HepG2 (cell line): Measurements from ENCODE around the gene CSMD2. TPM values are rescaled to one million over a fixed set of nuclear protein-coding genes. Genes with fewer than 3 reads are reported as not detected.

ENCODE experiments used
- ATAC-seq: fragments of 200-7000 bp; cut with Tn5 transposase; 3 replicates; pipeline ENCODE4 v1.9.1; 2020; ENCODE audit warnings: mild to moderate bottlenecking, moderate library complexity
- BruUV-seq: library from RNA; stranded (reverse); fragments of 400-500 nt; replicated peaks from 2 replicates; lab custom pipeline; 2021; lab: Mats Ljungman, UMichigan
- CTCF ChIA-PET: fragments of 300-600 bp; formaldehyde crosslinking; extraction: SDS; loops from one replicate; lab custom pipeline; 2021; ENCODE audit warnings: low total read pairs, inconsistent platforms, low intra/inter-chr PET ratio; lab: Yijun Ruan, JAX
- POLR2A ChIA-PET: fragments of 350-600 bp; sonication (Branson Sonifier 250); formaldehyde crosslinking; loops from one replicate; lab custom pipeline; 2020; ENCODE audit warnings: antibody characterized with exemption, inconsistent platforms; lab: Yijun Ruan, JAX
- DNase-seq: peaks from one replicate; pipeline ENCODE4 v3.0.0-alpha.2; 2015; ENCODE audit warnings: low spot score
- FAIRE-seq: peaks from 3 replicates; lab custom pipeline; 2011; peaks lifted over from hg19 to GRCh38; lab: Jason Lieb, UNC
- H2AFZ ChIP-seq: one replicate; pipeline ENCODE4 v1.6.1; 2011; ENCODE audit warnings: low read length, inconsistent platforms
- H3K27ac ChIP-seq: fragments of 300-600 bp; 3 replicates; pipeline ENCODE4 v1.8.0; 2011; ENCODE audit warnings: mixed run types, mild to moderate bottlenecking, mixed read lengths, low read length, inconsistent platforms; ENCODE audit not compliant: insufficient read depth; ENCODE audit errors: extremely low read length
- H3K27me3 ChIP-seq, 2 experiments: fragments of 200-600 bp in 1 of 2; 2 replicates in 1 of 2; 3 replicates in 1 of 2; pipeline versions ENCODE4 v1.6.0 to v1.8.0; 2011; ENCODE audit warnings: low read length in 2 of 2, mild to moderate bottlenecking in 2 of 2, moderate library complexity in 2 of 2, inconsistent platforms in 1 of 2; ENCODE audit not compliant: insufficient read depth in 2 of 2, control insufficient read depth in 1 of 2
- H3K36me3 ChIP-seq, 2 experiments: fragments of 200-600 bp in 1 of 2; replicated peaks in 1 of 2; 2 replicates in 1 of 2; 3 replicates in 1 of 2; pipeline versions ENCODE4 v1.5.1 to v1.8.0; 2011; ENCODE audit warnings: low read length in 2 of 2, inconsistent platforms in 1 of 2; ENCODE audit not compliant: insufficient read depth in 2 of 2, control insufficient read depth in 1 of 2
- H3K4me1 ChIP-seq: 2 replicates; pipeline ENCODE4 v1.5.1; 2012; ENCODE audit warnings: low read length, inconsistent platforms; ENCODE audit not compliant: insufficient read depth
- H3K4me2 ChIP-seq: 2 replicates; pipeline ENCODE4 v1.6.0; 2011; ENCODE audit warnings: low read depth, low read length, inconsistent platforms
- H3K4me3 ChIP-seq, 3 experiments: fragments of 200-600 bp in 1 of 3; sonication (generic), shearing (Covaris generic) in 1 of 3; replicated peaks in 1 of 3; 2 replicates each; pipeline ENCODE4 v1.5.1; 2011 to 2016; ENCODE audit warnings: low read length in 3 of 3, inconsistent platforms in 2 of 3, low read depth in 2 of 3, mild to moderate bottlenecking in 2 of 3, control low read depth in 1 of 3, mixed read lengths in 1 of 3; ENCODE audit not compliant: insufficient read depth in 1 of 3
- H3K79me2 ChIP-seq: one replicate; pipeline ENCODE4 v1.6.1; 2011; ENCODE audit warnings: low read length, inconsistent platforms; ENCODE audit not compliant: insufficient read depth
- H3K9ac ChIP-seq: 2 replicates; pipeline ENCODE4 v1.6.0; 2011; ENCODE audit warnings: mild to moderate bottlenecking, low read depth, low read length, inconsistent platforms; ENCODE audit not compliant: insufficient read depth
- H3K9me3 ChIP-seq: 2 replicates; pipeline ENCODE4 v1.5.1; 2012; ENCODE audit warnings: mild to moderate bottlenecking, low read length
- H4K20me1 ChIP-seq: 2 replicates; pipeline ENCODE4 v1.6.0; 2011; ENCODE audit warnings: inconsistent platforms, mild to moderate bottlenecking, low read length, moderate library complexity; ENCODE audit not compliant: insufficient read depth
- GATA4 ChIP-seq: sonication (generic); IDR thresholded peaks from 2 replicates; pipeline ENCODE4 v1.6.1; 2016; ENCODE audit warnings: antibody characterized with exemption, low read depth, borderline replicate concordance
- GTF3A ChIP-seq: sonication (generic); formaldehyde crosslinking; conservative IDR thresholded peaks from 2 replicates; pipeline ENCODE4 v1.4.0; 2020; ENCODE audit warnings: mild to moderate bottlenecking, missing genetic modification reagents
- HHEX ChIP-seq: IDR thresholded peaks from 2 replicates; pipeline ENCODE4 v1.6.1; 2016; ENCODE audit warnings: control low read depth
- HMG20A ChIP-seq: IDR thresholded peaks from 2 replicates; pipeline ENCODE4 v1.6.1; 2016; ENCODE audit warnings: borderline replicate concordance
- KDM3A ChIP-seq: IDR thresholded peaks from 2 replicates; pipeline ENCODE4 v1.6.1; 2018; ENCODE audit warnings: low read depth, missing compliant biosample characterization
- MAFK ChIP-seq, 2 experiments: IDR thresholded peaks in 1 of 2; conservative IDR thresholded peaks in 1 of 2; 2 replicates each; pipeline ENCODE4 v1.6.1; 2011; ENCODE audit warnings: improper control_type of control experiment in 2 of 2, low read length in 2 of 2
- POLR2AphosphoS2 ChIP-seq: IDR thresholded peaks from 2 replicates; pipeline ENCODE4 v1.6.1; 2011; ENCODE audit warnings: low read depth, low read length, improper control_type of control experiment
- SOX5 ChIP-seq: IDR thresholded peaks from 2 replicates; pipeline ENCODE4 v1.6.1; 2016; ENCODE audit warnings: borderline replicate concordance
- TGIF2 ChIP-seq: IDR thresholded peaks from 2 replicates; pipeline ENCODE4 v1.6.1; 2016; ENCODE audit warnings: control low read depth, missing compliant biosample characterization
- ZNF121 ChIP-seq: sonication (generic); formaldehyde crosslinking; IDR thresholded peaks from 2 replicates; pipeline ENCODE4 v1.5.0; 2020; ENCODE audit warnings: mild to moderate bottlenecking, missing genetic modification reagents
- ZNF292 ChIP-seq: sonication (generic); formaldehyde crosslinking; IDR thresholded peaks from 2 replicates; pipeline ENCODE4 v1.8.1; 2022; ENCODE audit warnings: mild to moderate bottlenecking, low read depth, missing genetic modification reagents, borderline replicate concordance
- ZNF546 ChIP-seq: sonication (generic); formaldehyde crosslinking; conservative IDR thresholded peaks from 2 replicates; pipeline ENCODE4 v1.8.1; 2023; ENCODE audit warnings: mild to moderate bottlenecking, missing genetic modification reagents
- WGBS: methylation state at CpG from one replicate; pipeline ENCODE4 v1.1.6; 2017; ENCODE audit warnings: low lambda C conversion rate; 5-methylcytosine and 5-hydroxymethylcytosine counted together
- in situ Hi-C: cut with HindIII; loops from 2 replicates; pipeline ENCODE4 v1.10.0; 2017; ENCODE audit warnings: low pct_unique_long_range_greater_than_20kb; ENCODE audit not compliant: extremely low pct_ligation_motif_present
- intact Hi-C: fragments of 100-400 bp; cut with micrococcal nuclease; formaldehyde crosslinking; loops from one replicate; pipeline ENCODE4 v1.10.0; 2022; ENCODE audit not compliant: unreplicated experiment
- polyA plus RNA-seq, 8 experiments: library from polyadenylated mRNA; depleted of rRNA in 3 of 8; stranded (reverse) in 7 of 8; unstranded in 1 of 8; fragments of >200 nt; fragmentation: Illumina TruSeq in 4 of 8; extraction: Trizol in 4 of 8; gene quantifications; 2 replicates each; pipeline versions ENCODE4 v1.2.1 to v1.2.3, GENCODE V29; 2011 to 2016; ENCODE audit warnings: low read depth in 4 of 8, missing spikeins in 1 of 8, mixed read lengths in 1 of 8; ENCODE audit not compliant: insufficient read depth in 1 of 8
- total RNA-seq, 5 experiments: library from RNA; depleted of rRNA; stranded (reverse); fragments of >200 nt; fragmentation: Illumina TruSeq; extraction: Trizol; gene quantifications; 2 replicates each; pipeline ENCODE4 v1.2.3, GENCODE V29; 2016; ENCODE audit warnings: low read depth in 1 of 5
- TF ChIP-seq, protein P1 (sequence below): sonication (generic); formaldehyde crosslinking; IDR thresholded peaks from 2 replicates; pipeline ENCODE4 v1.4.0; 2020; ENCODE audit warnings: missing genetic modification reagents
- TF ChIP-seq, protein P2 (sequence below): sonication (generic); formaldehyde crosslinking; conservative IDR thresholded peaks from 2 replicates; pipeline ENCODE4 v1.8.0; 2022; ENCODE audit warnings: missing genetic modification reagents
- TF ChIP-seq, protein P3 (sequence below): sonication (generic); formaldehyde crosslinking; IDR thresholded peaks from 2 replicates; pipeline ENCODE4 v1.4.0; 2020; ENCODE audit warnings: mild to moderate bottlenecking, missing genetic modification reagents

CSMD2 gene
- total and polyA plus RNA-seq, 2 of the 13 experiments (the other 11 are each of a cell fraction or from before 2014, with no cell fraction given) = not detected

DNA sequence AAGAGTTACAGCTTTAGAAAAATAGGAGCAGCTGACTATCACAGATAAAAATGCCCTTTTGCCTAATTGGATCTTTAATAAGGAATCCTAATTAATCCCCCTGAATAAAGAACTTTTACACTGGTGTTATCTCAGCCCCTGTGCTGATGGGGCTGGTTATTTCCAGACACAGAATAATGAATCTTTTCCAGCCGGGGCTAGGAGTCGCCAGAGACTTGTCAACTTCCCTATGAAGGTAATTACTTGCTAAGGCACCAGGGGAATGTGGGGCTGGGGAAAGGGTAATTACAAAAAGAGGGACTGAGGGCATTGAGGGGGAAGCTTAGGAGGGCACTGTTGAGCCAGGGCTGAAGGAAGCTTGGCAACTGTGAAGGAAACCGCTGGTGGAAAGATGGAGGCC is 266.6 kb downstream of the CSMD2 start:
- no peaks in the 10 kb centered on the region for H3K9me3 ChIP-seq
- no peaks in the 10 kb centered on the region for H3K36me3 ChIP-seq
- intact Hi-C loops = no loop called here
- no peak for ATAC-seq
- H3K4me3 ChIP-seq = no peak overlapping the region
- no peaks in the 10 kb centered on the region for H4K20me1 ChIP-seq
- TF ChIP-seq ZNF121 (CRISPR knock-in tag) = no peak
- no peaks in the 10 kb centered on the region for H3K4me1 ChIP-seq
- no peak overlapping the region for H3K9ac ChIP-seq
- WGBS = 56% methylated on average over 3 of the region's 3 CpGs
- BruUV-seq = no TSS peak
- ChIA-PET POLR2A (no interaction called here), CTCF (no interaction called here)
- H3K4me2 ChIP-seq = no peak overlapping the region
- no peaks in the 10 kb centered on the region for H3K27me3 ChIP-seq
- DNase-seq = no peak
- H3K79me2 ChIP-seq = no peaks in the 10 kb centered on the region
- H2AFZ ChIP-seq = no peak overlapping the region
- H3K27ac ChIP-seq = no peak overlapping the region
- FAIRE-seq = no peak
- in situ Hi-C loops = no loop called here

DNA sequence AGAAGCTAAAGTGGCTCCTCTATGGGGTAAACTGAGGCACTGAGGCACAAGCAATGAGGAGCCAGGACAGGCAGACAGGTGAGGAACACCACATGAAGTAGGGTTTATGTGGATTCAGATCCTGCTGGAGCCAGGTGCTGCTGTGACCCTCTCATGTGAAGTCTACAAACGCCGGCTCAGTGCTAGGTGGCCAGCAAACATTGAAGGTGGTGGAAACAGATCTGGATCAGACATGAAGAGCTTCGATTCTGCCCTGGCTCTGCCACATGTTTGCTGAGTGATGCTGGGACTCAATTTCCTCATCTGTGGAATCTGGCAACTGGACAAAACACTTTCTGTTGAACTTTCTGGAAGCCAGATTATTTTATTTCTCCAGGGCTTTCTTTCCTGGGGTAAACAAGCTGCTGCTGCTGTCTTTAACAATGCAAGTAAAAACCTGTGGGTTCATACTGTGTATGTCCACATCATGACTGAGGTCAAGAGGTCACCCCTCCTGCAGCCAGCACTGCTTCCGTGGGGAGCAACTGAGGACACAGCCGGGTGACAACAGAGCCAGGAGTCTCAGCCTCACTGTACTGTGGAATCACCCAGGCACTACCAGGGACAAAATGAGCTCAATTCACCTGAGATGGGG is 267.8 kb downstream of the CSMD2 start:
- H2AFZ ChIP-seq = no peak overlapping the region
- DNase-seq = no peak
- no peak for TF ChIP-seq ZNF546 (CRISPR knock-in tag)
- no peak for TF ChIP-seq HHEX (CRISPR knock-in tag)
- TF ChIP-seq POLR2AphosphoS2 = no peak
- no peak for TF ChIP-seq GATA4
- TF ChIP-seq SOX5 (CRISPR knock-in tag) = no peak
- TF ChIP-seq KDM3A = no peak
- TF ChIP-seq MAFK (conservative IDR thresholded peaks at IDR 0.05 in 1 of 2, IDR thresholded peaks at IDR 0.05 in 1 of 2; ENCODE audit: low read length in 2 of 2) = no peak
- TF ChIP-seq, protein P1, sequence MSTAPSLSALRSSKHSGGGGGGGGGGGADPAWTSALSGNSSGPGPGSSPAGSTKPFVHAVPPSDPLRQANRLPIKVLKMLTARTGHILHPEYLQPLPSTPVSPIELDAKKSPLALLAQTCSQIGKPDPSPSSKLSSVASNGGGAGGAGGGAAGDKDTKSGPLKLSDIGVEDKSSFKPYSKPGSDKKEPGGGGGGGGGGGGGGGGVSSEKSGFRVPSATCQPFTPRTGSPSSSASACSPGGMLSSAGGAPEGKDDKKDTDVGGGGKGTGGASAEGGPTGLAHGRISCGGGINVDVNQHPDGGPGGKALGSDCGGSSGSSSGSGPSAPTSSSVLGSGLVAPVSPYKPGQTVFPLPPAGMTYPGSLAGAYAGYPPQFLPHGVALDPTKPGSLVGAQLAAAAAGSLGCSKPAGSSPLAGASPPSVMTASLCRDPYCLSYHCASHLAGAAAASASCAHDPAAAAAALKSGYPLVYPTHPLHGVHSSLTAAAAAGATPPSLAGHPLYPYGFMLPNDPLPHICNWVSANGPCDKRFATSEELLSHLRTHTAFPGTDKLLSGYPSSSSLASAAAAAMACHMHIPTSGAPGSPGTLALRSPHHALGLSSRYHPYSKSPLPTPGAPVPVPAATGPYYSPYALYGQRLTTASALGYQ (CRISPR knock-in tag) = no peak
- TF ChIP-seq HMG20A (CRISPR knock-in tag) = no peak
- TF ChIP-seq, protein P2, sequence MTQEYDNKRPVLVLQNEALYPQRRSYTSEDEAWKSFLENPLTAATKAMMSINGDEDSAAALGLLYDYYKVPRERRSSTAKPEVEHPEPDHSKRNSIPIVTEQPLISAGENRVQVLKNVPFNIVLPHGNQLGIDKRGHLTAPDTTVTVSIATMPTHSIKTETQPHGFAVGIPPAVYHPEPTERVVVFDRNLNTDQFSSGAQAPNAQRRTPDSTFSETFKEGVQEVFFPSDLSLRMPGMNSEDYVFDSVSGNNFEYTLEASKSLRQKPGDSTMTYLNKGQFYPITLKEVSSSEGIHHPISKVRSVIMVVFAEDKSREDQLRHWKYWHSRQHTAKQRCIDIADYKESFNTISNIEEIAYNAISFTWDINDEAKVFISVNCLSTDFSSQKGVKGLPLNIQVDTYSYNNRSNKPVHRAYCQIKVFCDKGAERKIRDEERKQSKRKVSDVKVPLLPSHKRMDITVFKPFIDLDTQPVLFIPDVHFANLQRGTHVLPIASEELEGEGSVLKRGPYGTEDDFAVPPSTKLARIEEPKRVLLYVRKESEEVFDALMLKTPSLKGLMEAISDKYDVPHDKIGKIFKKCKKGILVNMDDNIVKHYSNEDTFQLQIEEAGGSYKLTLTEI = no peak
- TF ChIP-seq TGIF2 (CRISPR knock-in tag) = no peak
- TF ChIP-seq GTF3A = no peak
- TF ChIP-seq, protein P3, sequence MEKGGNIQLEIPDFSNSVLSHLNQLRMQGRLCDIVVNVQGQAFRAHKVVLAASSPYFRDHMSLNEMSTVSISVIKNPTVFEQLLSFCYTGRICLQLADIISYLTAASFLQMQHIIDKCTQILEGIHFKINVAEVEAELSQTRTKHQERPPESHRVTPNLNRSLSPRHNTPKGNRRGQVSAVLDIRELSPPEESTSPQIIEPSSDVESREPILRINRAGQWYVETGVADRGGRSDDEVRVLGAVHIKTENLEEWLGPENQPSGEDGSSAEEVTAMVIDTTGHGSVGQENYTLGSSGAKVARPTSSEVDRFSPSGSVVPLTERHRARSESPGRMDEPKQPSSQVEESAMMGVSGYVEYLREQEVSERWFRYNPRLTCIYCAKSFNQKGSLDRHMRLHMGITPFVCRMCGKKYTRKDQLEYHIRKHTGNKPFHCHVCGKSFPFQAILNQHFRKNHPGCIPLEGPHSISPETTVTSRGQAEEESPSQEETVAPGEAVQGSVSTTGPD (CRISPR knock-in tag) = no peak
- TF ChIP-seq ZNF292 (CRISPR knock-in tag) = no peak

More for the DNA sequence above, 267.8 kb downstream of the CSMD2 start:
- H3K9me3 ChIP-seq = no peaks in the 10 kb centered on the region
- H4K20me1 ChIP-seq = no peaks in the 10 kb centered on the region
- H3K4me1 ChIP-seq = no peaks in the 10 kb centered on the region
- H3K4me3 ChIP-seq = no peak overlapping the region
- POLR2A ChIA-PET = no interaction called here
- H3K27ac ChIP-seq = no peak overlapping the region
- no TSS peak for BruUV-seq
- intact Hi-C loops = no loop called here
- CTCF ChIA-PET = no interaction called here
- FAIRE-seq (no peak), ATAC-seq (no peak)
- H3K9ac ChIP-seq = no peak overlapping the region
- WGBS = 25% methylated on average over 4 of the region's 5 CpGs
- no peaks in the 10 kb centered on the region for H3K27me3 ChIP-seq
- no peaks in the 10 kb centered on the region for H3K79me2 ChIP-seq
- no peaks in the 10 kb centered on the region for H3K36me3 ChIP-seq
- no peak overlapping the region for H3K4me2 ChIP-seq
- in situ Hi-C loops = no loop called here
